ENCODE measurements around the gene ZNF205.
"Not testable (repeated sequence)": the region's sequence is repeated elsewhere in the genome, so short reads cannot be mapped to it uniquely, and the experiment has no call there.

Gene ZNF205

DNA sequence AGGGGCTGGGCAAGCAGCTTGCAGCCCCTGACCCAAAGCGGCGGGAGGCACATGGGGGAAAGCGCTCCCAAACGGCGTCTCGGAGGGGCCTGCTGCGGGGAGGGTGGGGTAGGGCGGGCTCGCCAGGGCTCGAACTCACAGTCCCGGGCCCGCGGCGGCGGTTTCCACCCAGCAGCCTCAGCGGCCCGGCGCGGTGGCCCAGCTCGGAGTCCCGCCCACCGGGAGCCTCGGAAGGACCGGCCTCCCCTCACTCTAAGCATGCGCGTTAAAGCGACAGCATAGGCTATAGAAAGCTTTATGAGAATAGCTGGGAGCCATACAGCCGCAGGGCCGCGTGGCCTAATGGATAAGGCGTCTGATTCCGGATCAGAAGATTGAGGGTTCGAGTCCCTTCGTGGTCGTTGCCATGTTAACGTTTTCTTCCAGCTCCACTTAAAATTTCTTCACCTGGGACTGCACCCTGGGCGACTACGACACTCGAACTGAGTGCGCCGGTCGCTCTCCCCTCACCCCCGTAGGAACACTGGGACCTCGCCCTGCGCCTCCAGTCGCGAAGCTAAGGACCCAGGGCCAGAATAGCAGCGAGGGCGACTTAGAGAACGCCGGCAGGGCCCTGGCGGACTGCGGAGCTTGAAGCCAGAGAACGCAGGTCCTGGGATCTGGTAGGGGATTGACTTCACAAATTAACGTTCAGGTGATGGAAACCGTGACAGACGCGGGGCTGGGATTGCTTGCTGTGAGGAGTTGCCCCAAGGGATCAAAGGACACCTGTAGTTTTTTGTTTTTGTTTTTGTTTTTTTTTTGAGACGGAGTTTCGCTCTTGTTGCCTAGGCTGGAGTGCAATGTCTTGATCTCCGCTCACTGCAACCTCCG, 38.2 kb downstream of the ZNF205 start:
- peak; percentile 99 for DNase-seq

GRCh38 chr16:3152027-3152276, 39.6 kb downstream of the ZNF205 start:
- no peak for DNase-seq

- peak; percentile 93 for DNase-seq
These were observed 40.0 kb downstream of the ZNF205 start for GRCh38 chr16:3152277-3152990.

- no peak for DNase-seq
These were observed 40.6 kb downstream of the ZNF205 start for GRCh38 chr16:3152991-3153368.

GRCh38 chr16:3155181-3155580, 42.8 kb downstream of the ZNF205 start:
- no peak for DNase-seq

DNA sequence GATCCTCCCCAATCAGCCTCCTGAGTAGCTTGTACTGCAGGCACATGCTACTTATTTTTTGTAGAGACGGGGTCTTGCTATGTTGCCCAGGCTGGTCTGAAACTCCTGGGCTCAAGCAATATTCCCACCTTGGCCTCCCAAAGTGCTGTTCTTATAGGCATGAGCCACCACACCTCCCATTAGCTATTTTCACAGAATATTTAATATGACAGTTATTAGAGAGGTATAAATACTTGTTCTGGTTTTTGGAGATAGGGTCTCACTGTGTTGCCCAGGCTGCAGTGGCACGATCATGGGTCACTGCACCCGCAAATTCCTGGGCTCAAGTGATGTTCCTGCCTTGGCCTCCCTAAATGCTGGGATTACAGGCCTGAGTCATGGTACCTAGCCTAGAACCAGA, 43.6 kb downstream of the ZNF205 start:
- DNase-seq, result no peak

- peak; percentile 72 for DNase-seq
These were observed 45.0 kb downstream of the ZNF205 start for GRCh38 chr16:3157229-3158025.

DNA sequence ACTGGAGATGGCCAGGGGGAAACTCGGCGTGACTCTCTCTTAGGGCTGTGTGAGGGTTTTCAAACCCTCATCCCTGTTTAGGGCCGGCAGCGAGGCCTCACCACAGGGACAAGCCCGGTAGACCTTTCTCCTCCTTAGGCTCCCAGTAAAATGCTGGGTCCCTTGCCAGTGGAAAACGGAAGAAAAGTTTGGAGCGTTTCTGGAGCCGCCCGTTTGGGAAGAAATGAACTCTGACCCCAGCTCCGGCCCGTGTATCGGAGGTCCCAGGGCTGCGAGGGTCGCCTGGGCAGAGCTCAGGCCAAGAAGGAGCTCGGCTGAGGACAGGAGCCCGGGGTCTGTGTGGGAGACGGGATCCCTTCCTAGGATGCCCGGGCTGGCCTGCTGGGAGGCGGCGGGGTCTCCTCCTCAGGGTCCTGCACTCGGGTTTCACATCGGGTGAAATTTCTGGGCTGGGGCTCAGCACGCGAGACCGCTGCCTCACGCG, 45.7 kb downstream of the ZNF205 start:
- DNase-seq, result no peak

- peak; percentile 84 for DNase-seq
These were observed 46.3 kb downstream of the ZNF205 start for GRCh38 chr16:3158510-3159314.

GRCh38 chr16:3161235-3162018, 49.0 kb downstream of the ZNF205 start:
- no peak for DNase-seq

DNA sequence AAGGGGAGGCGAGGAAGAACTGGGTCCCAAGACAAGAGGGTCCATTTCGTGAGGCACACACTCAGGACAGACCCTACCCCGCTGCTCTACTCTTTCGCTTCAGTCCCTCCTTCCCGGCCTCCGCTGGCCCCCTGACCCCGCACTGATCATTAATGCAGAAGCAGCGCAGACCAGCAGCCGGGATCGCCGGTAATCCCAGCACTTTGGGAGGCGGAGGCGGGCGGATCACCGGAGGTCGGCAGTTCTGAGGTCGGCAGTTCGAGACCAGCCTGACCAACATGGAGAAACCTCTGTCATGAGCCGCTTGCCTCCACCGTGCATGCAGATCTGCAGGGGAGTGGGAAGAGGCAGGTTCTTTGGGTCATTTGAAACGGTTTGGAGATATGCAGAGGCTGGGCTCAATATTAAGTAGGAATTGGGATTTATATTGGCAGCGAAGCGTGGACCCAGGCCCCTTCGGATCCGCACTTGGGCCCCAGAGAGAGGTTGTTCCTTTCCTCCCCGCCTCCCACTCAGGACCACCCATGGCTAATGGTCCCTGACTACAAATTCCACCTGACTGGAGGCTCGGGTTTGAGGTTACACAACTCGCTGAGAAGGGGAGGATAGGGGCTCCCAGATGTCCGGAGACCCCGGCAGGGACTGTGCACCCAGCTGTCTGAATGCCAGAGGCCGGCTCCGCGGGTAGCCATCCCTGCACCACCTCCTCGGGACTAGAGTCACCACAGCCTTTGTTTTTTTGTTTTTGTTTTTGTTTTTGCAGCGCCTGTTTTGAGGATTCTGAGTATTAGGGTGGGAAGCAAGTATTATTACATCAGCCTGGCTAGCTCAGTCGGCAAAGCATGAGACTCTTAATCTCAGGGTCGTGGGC, 52.0 kb downstream of the ZNF205 start:
- no peak for DNase-seq

GRCh38 chr16:3165111-3165822, 52.9 kb downstream of the ZNF205 start:
- no peak for DNase-seq

- DNase-seq, result no peak
These were observed 54.1 kb downstream of the ZNF205 start for GRCh38 chr16:3166505-3166886.

GRCh38 chr16:3168729-3169128, 56.3 kb downstream of the ZNF205 start:
- not testable (repeated sequence) for DNase-seq
